Sciatic nerve (tissue), 2 donors: ENCODE results near the gene GRIA1. TPM values are rescaled to one million over a fixed set of nuclear protein-coding genes. Genes with fewer than 3 reads are reported as not detected.

Source experiments
- ATAC-seq: fragments of 200-7000 bp; cut with Tn5 transposase; one replicate; pipeline ENCODE4 v1.9.1; 2020; ENCODE audit warnings: mild to moderate bottlenecking, moderate library complexity
- DNase-seq: peaks from one replicate; pipeline ENCODE4 v3.0.0-alpha.2; 2020; ENCODE audit warnings: low spot score
- intact Hi-C: fragments of 100-400 bp; cut with DNase I; formaldehyde crosslinking; loops from one replicate; pipeline ENCODE4 v1.14.2; 2022
- total RNA-seq: library from RNA; stranded (reverse); fragmentation: NEBNext Ultra II Directional; extraction: Animal tissue kit (Norgen Biotek cat#: 25700); gene quantifications from one replicate; pipeline ENCODE4 v1.2.1, GENCODE V29; 2021
- donor health status: DM: no; HTN: no; CAD: no.
- donor health status: DM: no; HTN: no; CAD: no.

GRIA1 gene
- total RNA-seq, 1 donor from 2014 or later: 1.4 TPM

GRCh38 chr5:153537207-153537606 is 46.7 kb downstream of the GRIA1 start:
- DNase-seq (no peak), ATAC-seq (no peak)
- intact Hi-C loops: no loop called here

DNA sequence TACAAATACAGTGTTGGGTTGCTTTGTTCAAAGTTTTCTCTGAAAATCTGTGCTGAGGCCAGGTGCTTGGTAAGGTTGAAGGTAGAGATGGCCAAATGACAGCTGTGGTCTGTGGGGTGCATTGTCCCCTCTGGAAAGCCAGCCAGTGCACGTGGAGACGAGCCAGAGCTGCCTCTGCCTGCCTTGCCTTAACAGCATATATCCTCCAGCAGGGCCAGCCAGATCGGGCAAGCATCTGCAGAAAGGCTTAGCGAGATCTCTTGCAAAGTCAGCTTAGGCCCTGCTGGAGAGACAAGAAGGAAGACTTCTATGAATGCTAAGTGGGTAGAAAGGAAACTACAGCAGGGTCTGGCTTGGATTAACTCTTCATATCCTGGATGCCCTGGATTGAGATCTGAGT is 49.5 kb downstream of the GRIA1 start:
- intact Hi-C loops: no loop called here
- DNase-seq: no peak
- no peak for ATAC-seq

- DNase-seq (no peak), ATAC-seq (no peak)
- intact Hi-C loops: no loop called here
Observed at GRCh38 chr5:153542536-153542935, 52.1 kb downstream of the GRIA1 start.

DNA sequence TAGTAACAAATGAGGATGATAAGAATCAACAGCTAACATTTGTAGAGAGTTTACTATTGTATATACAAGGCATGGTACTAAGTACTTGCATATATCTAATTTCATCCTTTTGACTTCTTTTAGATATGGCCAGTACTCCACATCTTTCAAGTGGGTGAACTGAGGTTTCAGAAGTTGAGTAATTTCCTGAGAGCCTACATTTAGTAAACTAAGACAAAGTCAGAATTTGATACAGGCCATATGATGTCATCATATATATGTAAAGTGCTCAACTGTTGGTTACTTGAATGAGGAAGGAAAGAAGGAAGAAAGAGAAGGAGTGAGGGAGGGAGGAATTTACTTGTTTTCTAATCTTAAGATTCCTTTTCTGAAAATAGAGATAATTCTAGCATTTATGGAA is 52.8 kb downstream of the GRIA1 start:
- no peak for DNase-seq
- intact Hi-C loops: no loop called here
- ATAC-seq: no peak

- ATAC-seq (no peak), DNase-seq (no peak)
- intact Hi-C loops: no loop called here
Observed at GRCh38 chr5:153543959-153544470, 53.5 kb downstream of the GRIA1 start.

DNA sequence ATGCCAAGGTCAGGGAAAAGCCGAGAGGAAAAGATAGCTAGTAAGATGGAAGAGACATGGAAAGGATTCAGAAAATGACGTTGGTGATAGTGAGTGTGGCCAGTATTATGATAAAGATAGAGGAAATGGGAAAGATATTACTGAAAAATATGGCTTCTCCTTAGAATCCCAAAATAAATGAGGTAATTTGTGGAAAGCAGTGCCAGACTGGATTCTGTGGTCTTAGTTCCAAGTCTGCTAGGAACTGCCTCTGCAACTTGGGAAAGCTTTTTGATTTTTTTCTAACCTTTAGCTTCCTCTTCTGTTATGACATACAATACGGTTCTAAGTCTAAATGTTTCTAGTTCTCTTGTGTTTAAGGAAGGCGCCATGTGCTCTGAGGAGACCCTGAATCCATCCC is 54.2 kb downstream of the GRIA1 start:
- DNase-seq: no peak
- ATAC-seq: no peak
- intact Hi-C loops: no loop called here

- ATAC-seq (no peak), DNase-seq (no peak)
- intact Hi-C loops: no loop called here
Observed at GRCh38 chr5:153546566-153546965, 56.1 kb downstream of the GRIA1 start.

DNA sequence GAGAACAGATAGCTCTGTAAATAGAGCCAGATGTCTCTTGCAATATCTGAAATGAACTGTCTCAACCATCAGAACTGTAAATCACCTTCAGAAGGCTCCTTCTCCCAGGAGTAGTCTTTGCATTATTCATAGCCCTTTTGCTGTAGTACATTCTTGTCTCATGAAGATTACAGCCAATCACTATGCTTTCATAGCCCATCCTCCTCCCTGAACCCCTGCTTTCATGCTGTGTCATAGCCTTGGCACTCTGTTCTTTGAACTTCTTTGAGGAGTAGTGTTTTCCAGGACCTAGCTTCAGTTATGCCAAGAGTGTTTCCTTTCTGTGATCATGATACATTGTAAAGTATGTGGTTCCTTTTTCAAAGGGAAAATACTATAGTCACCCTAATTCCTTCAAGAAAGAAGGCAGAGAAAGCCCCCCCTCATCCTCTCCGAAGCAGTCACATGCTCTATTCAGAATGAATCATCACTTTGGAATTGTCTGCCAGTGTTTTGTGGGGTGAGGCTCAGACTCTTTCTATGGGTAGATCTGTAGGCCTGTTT is 61.1 kb downstream of the GRIA1 start:
- DNase-seq (no peak), ATAC-seq (peak; percentile 91)
- intact Hi-C loops: no loop called here

- intact Hi-C loops: no loop called here
- DNase-seq (no peak), ATAC-seq (no peak)
Observed at GRCh38 chr5:153552886-153553285, 62.4 kb downstream of the GRIA1 start.

DNA sequence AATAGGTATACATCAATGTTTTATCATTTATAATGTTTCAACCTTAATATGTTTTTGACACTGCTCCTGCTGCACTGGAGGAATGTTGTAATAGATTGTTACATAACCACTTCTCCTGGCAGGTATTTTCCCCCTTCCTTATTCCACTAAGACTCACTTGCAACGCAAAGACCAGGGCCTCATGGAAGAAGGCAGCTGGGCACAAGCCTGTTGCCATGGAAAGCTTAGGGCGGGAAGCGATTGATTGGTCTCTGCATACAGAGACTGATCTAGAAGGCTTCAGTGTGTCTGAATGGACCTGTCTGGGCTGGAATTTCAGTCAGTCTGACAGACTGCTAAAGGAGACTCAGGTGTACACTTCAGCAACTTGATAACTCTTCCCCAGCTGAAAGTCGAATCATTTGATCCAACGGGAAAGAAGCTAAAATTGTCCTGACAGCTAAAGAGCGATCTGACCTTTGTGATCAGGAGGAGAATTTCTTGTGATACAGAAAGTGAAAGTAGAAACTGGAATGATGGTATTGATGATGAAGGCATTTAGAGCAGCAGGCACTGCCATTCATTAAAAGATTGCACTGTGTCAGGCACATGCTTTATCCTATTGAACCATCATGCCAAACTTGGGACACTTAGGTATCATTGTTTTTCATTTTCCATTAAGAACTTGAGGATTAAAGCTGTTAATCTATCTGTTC is 65.1 kb downstream of the GRIA1 start:
- DNase-seq: no peak
- ATAC-seq: no peak

DNA sequence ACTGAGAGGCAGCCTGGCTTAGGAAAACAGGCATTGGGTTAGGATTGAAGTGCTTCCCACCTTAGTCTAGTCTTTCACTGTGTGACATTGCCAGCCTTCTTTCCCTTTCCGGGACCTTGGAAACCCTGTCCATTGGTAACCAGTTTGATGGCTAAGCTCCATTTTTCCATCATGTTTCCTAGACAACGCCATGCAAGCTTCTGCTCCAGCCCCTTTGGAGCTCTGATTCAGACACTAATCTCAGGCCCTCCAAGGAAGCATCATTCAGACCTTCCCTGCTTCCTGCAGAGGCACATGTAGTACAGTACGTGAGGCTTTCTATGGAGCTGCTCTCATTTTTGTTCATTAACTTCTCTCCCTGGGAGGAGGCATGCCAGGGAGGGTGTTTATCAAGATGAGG is 68.5 kb downstream of the GRIA1 start:
- intact Hi-C loops: no loop called here
- no peak for DNase-seq
- ATAC-seq: no peak

More for the DNA sequence above, 65.1 kb downstream of the GRIA1 start:
- intact Hi-C loops: no loop called here

GRCh38 chr5:153559926-153560325 is 69.5 kb downstream of the GRIA1 start:
- intact Hi-C loops: no loop called here
- DNase-seq (no peak), ATAC-seq (peak; percentile 82)

GRCh38 chr5:153562189-153562588 is 71.7 kb downstream of the GRIA1 start:
- ATAC-seq: no peak
- intact Hi-C loops: no loop called here

GRCh38 chr5:153565822-153566221 is 75.4 kb downstream of the GRIA1 start:
- no peak for ATAC-seq
- no peak for DNase-seq
- intact Hi-C loops: no loop called here

More at GRCh38 chr5:153562189-153562588, 71.7 kb downstream of the GRIA1 start:
- no peak for DNase-seq

- DNase-seq: no peak
- ATAC-seq: no peak
- intact Hi-C loops: no loop called here
Observed at GRCh38 chr5:153569036-153569435, 78.6 kb downstream of the GRIA1 start.

GRCh38 chr5:153571162-153571561 is 80.7 kb downstream of the GRIA1 start:
- peak; percentile 82 for ATAC-seq
- intact Hi-C loops: no loop called here

GRCh38 chr5:153572411-153573145 is 82.1 kb downstream of the GRIA1 start:
- ATAC-seq (no peak), DNase-seq (no peak)
- intact Hi-C loops: no loop called here

More at GRCh38 chr5:153571162-153571561, 80.7 kb downstream of the GRIA1 start:
- no peak for DNase-seq

- DNase-seq (no peak), ATAC-seq (no peak)
- intact Hi-C loops: no loop called here
Observed at GRCh38 chr5:153573326-153574033, 83.0 kb downstream of the GRIA1 start.

DNA sequence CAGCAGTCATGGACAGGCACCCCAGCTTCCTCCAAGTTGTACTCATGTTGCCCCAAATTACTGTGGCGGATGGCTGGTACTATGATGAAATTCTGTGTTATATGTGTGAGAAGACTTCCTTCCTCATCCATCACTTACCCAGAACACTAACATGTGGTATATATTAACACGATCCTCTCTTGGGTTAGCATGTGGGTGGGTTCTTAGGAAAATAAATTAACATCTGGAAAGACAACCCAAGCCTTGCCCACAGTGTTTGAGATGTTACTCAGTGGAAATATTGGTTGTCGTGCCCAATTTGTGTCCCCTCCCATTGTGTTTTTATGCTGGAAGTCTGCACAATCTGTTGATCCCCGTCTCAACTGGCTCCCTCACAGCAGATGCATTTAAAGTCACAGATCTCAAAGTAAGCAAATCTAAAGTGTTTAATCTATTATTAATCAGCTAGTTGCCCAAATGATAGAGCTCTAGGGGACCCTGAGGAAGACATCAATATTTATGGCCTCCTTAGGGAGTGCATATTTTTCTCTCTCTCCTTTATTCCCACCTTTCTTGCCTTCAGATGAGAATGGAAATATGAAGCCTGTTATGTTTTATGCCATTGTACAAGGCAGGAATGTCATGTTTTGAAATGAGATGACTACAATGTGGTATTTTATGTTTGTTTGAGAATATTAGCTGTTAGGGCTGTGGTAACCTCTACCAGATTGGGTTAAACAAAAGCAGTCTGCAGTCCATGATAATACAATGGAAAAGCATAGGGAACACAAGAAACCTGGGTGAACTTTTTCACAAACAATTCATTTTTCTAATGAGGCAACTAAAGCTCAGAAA is 93.9 kb downstream of the GRIA1 start:
- peak; percentile 15 for ATAC-seq
- intact Hi-C loops: no loop called here

More for the DNA sequence above, 93.9 kb downstream of the GRIA1 start:
- DNase-seq: no peak
